ENCODE data around the gene SLC4A3. TPM values are rescaled to one million over a fixed set of nuclear protein-coding genes. Genes with fewer than 3 reads are reported as not detected.

The SLC4A3 gene
- total and polyA plus RNA-seq, 2 of the 8 experiments (the other 6 are each of a cell fraction or from before 2014, with no cell fraction given) = 4.8 to 7.4 TPM

GRCh38 chr2:219680958-219681693 lies 53.7 kb downstream of the SLC4A3 start:
- H3K27ac ChIP-seq (ENCODE audit: low read depth, low read length) = no peak overlapping the region
- TF ChIP-seq BCL11A (IDR thresholded peaks at IDR 0.05; ENCODE audit: low read depth in 2 of 2, low read length in 2 of 2) (no peak), RBBP5 (IDR thresholded peaks at IDR 0.05; ENCODE audit: borderline replicate concordance, low read depth, low read length) (no peak), GTF2F1 (IDR thresholded peaks at IDR 0.05; ENCODE audit: borderline replicate concordance, low read depth, low read length) (no peak), CBX5 (IDR thresholded peaks at IDR 0.05; ENCODE audit: low read depth, low read length) (no peak), SAP30 (IDR thresholded peaks at IDR 0.05; ENCODE audit: insufficient read depth, insufficient replicate concordance, low read length) (no peak), HDAC2 (IDR thresholded peaks at IDR 0.05; ENCODE audit: borderline replicate concordance in 1 of 2, low read depth in 2 of 2, low read length in 2 of 2) (no peak), CTCF (IDR thresholded peaks at IDR 0.05; ENCODE audit: control extremely low read depth in 1 of 3, insufficient read depth in 1 of 3, low read depth in 1 of 3, low read length in 3 of 3) (no peak), SIRT6 (IDR thresholded peaks at IDR 0.05; ENCODE audit: low read length) (no peak), NRF1 (IDR thresholded peaks at IDR 0.05; ENCODE audit: low read depth, low read length) (no peak)
- POLR2A ChIA-PET (ENCODE audit: partially characterized antibody) = interaction anchor here (0.9 kb wide), 1 partner anchor 9 kb away, joined by 3 read pairs; no protein-coding TSS in a partner anchor

More at GRCh38 chr2:219680958-219681693, 53.7 kb downstream of the SLC4A3 start:
- no peak overlapping the region for H3K4ac ChIP-seq (replicated peaks; ENCODE audit: insufficient read length, low read depth, low read length)
- no peak overlapping the region for H2BK5ac ChIP-seq (ENCODE audit: low read depth, low read length)
- no peaks in the 10 kb centered on the region for H3K36me3 ChIP-seq (ENCODE audit: control insufficient read depth in 2 of 4, insufficient read depth in 4 of 4, low read length in 3 of 4)
- no peak overlapping the region for H4K8ac ChIP-seq (ENCODE audit: extremely low read depth, insufficient read depth, low read length)
- peaks cover 5 to 10% of the 10 kb centered on the region in 2 experiments; a peak in 3 of 4 replicates for H3K9me3 ChIP-seq (ENCODE audit: insufficient read depth in 2 of 2, low read depth in 1 of 2, low read length in 1 of 2)
- no peak overlapping the region for H2BK12ac ChIP-seq (ENCODE audit: low read depth, low read length)
- WGBS, 2 experiments (ENCODE audit: extremely low coverage in 1 of 2, insufficient coverage in 1 of 2, insufficient read length in 1 of 2, insufficient replicate concordance in 2 of 2, low coverage in 1 of 2, low lambda C conversion rate in 2 of 2, missing lambda C conversion rate in 1 of 2) = 95% methylated on average over 4 of the region's 4 CpGs; no CpG with 5 or more reads in 1 of the 2 experiments
- no peak overlapping the region for H4K5ac ChIP-seq (ENCODE audit: insufficient read length, low read depth, low read length)
- no peaks in the 10 kb centered on the region for H4K20me1 ChIP-seq (replicated peaks in 1 of 2; ENCODE audit: control insufficient read depth in 1 of 2, insufficient read depth in 2 of 2, low read length in 2 of 2)
- DNase-seq (ENCODE audit: low read depth in 1 of 2, low spot score in 2 of 2) (no peak), FAIRE-seq (no peak)
- no peak overlapping the region for H2AK5ac ChIP-seq (ENCODE audit: low read depth, low read length)
- no peak overlapping the region for H3K4me3 ChIP-seq (ENCODE audit: extremely low read depth in 1 of 4, insufficient read depth in 2 of 4, low read depth in 3 of 4, low read length in 4 of 4)
- no peaks in the 10 kb centered on the region for H3K79me2 ChIP-seq (ENCODE audit: control insufficient read depth in 1 of 2, insufficient read depth in 2 of 2, low read length in 2 of 2)
- CTCF ChIA-PET (ENCODE audit: partially characterized antibody) = interaction anchor here (1.1 to 3.6 kb wide), 5 partner anchors 9 to 62 kb away, joined by 3 to 23 read pairs (median 9); no protein-coding TSS in a partner anchor
- H3K4me1 ChIP-seq (replicated peaks in 1 of 4; ENCODE audit: control insufficient read depth in 3 of 4, insufficient read depth in 4 of 4, low read length in 3 of 4) = peaks cover 3 to 8% (median 5%) of the 10 kb centered on the region in 4 experiments
- no peaks in the 10 kb centered on the region for H3K23me2 ChIP-seq (ENCODE audit: low read depth, low read length)
- no peaks in the 10 kb centered on the region; a peak in 2 of 7 replicates for H3K27me3 ChIP-seq (replicated peaks in 1 of 4; ENCODE audit: control insufficient read depth in 3 of 4, extremely low read depth in 1 of 4, insufficient read depth in 3 of 4, low read length in 3 of 4)
- no peak overlapping the region for H3K9ac ChIP-seq (replicated peaks in 1 of 4; ENCODE audit: extremely low read depth in 1 of 4, low read depth in 3 of 4, low read length in 3 of 4)
- H3K23ac ChIP-seq (ENCODE audit: insufficient read length) = no peak overlapping the region
- H4K91ac ChIP-seq (replicated peaks; ENCODE audit: insufficient read length, low read length) = no peak overlapping the region
- no peak overlapping the region for H3K18ac ChIP-seq (ENCODE audit: extremely low read depth, low read length)
- no peak overlapping the region for H3K56ac ChIP-seq (replicated peaks; ENCODE audit: insufficient read length, low read depth, low read length)
- no peak overlapping the region for H2BK120ac ChIP-seq (replicated peaks; ENCODE audit: low read depth, low read length)
- H2BK20ac ChIP-seq (ENCODE audit: low read length) = no peak overlapping the region
- no peak overlapping the region for H3K14ac ChIP-seq (ENCODE audit: insufficient read length)
- H3K79me1 ChIP-seq (ENCODE audit: low read depth, low read length) = no peaks in the 10 kb centered on the region
- no peak overlapping the region for H2AFZ ChIP-seq (ENCODE audit: low read length)
- H2BK15ac ChIP-seq (ENCODE audit: low read length) = no peak overlapping the region
- H3K4me2 ChIP-seq (ENCODE audit: insufficient read depth in 1 of 2, low read depth in 2 of 2, low read length in 2 of 2) = no peak overlapping the region
